NCI-H1105 treated with DMSO at 0.1 percent for 48 hours (cell line): Measurements from ENCODE around the gene AUTS2.
"Not testable (repeated sequence)": the region's sequence is repeated elsewhere in the genome, so short reads cannot be mapped to it uniquely, and the experiment has no call there.

ENCODE experiments used
- DNase-seq: peaks from one replicate; lab custom pipeline; 2025; lab: John Stamatoyannopoulos, UW

The AUTS2 gene

GRCh38 chr7:70257921-70258320 lies 659.6 kb downstream of the AUTS2 start:
- DNase-seq, result no peak

- DNase-seq, result no peak
Measured at GRCh38 chr7:70259502-70259901, 661.2 kb downstream of the AUTS2 start.

GRCh38 chr7:70263471-70264255 lies 665.4 kb downstream of the AUTS2 start:
- DNase-seq, result no peak

- no peak for DNase-seq
Measured at GRCh38 chr7:70266186-70266585, 667.9 kb downstream of the AUTS2 start.

- no peak for DNase-seq
Measured at GRCh38 chr7:70267381-70268120, 669.3 kb downstream of the AUTS2 start.

GRCh38 chr7:70268179-70268578 lies 669.9 kb downstream of the AUTS2 start:
- no peak for DNase-seq

- DNase-seq, result no peak
Measured at GRCh38 chr7:70270149-70270548, 671.9 kb downstream of the AUTS2 start.

- DNase-seq, result no peak
Measured at GRCh38 chr7:70271617-70272081, 673.4 kb downstream of the AUTS2 start.

GRCh38 chr7:70275570-70275969 lies 677.3 kb downstream of the AUTS2 start:
- not testable (repeated sequence) for DNase-seq

- DNase-seq, result no peak
Measured at GRCh38 chr7:70285187-70285586, 686.9 kb downstream of the AUTS2 start.

GRCh38 chr7:70285854-70286253 lies 687.6 kb downstream of the AUTS2 start:
- no peak for DNase-seq

GRCh38 chr7:70288781-70289456 lies 690.6 kb downstream of the AUTS2 start:
- no peak for DNase-seq

- DNase-seq, result no peak
Measured at GRCh38 chr7:70292716-70293115, 694.4 kb downstream of the AUTS2 start.

GRCh38 chr7:70294211-70294911 lies 696.1 kb downstream of the AUTS2 start:
- no peak for DNase-seq

GRCh38 chr7:70298780-70299471 lies 700.7 kb downstream of the AUTS2 start:
- no peak for DNase-seq

GRCh38 chr7:70299472-70299807 lies 701.2 kb downstream of the AUTS2 start:
- no peak for DNase-seq

GRCh38 chr7:70301673-70302185 lies 703.5 kb downstream of the AUTS2 start:
- no peak for DNase-seq

GRCh38 chr7:70303309-70303708 lies 705.0 kb downstream of the AUTS2 start:
- DNase-seq, result no peak

GRCh38 chr7:70303780-70304179 lies 705.5 kb downstream of the AUTS2 start:
- no peak for DNase-seq

- no peak for DNase-seq
Measured at GRCh38 chr7:70306173-70306572, 707.9 kb downstream of the AUTS2 start.

- DNase-seq, result no peak
Measured at GRCh38 chr7:70307544-70308106, 709.4 kb downstream of the AUTS2 start.
